22Rv1 (cell line): ENCODE data around the gene C20orf144.

Source experiments
- ZFX ChIP-seq: fragments of 450-650 bp; IDR thresholded peaks from 2 replicates; pipeline ENCODE4 v1.6.1; 2017; ENCODE audit warnings: antibody characterized with exemption, borderline replicate concordance
- TF ChIP-seq, protein P1 (sequence below): fragments of 450-650 bp; IDR thresholded peaks from 2 replicates; pipeline ENCODE4 v1.5.1; 2017; ENCODE audit warnings: mild to moderate bottlenecking

DNA sequence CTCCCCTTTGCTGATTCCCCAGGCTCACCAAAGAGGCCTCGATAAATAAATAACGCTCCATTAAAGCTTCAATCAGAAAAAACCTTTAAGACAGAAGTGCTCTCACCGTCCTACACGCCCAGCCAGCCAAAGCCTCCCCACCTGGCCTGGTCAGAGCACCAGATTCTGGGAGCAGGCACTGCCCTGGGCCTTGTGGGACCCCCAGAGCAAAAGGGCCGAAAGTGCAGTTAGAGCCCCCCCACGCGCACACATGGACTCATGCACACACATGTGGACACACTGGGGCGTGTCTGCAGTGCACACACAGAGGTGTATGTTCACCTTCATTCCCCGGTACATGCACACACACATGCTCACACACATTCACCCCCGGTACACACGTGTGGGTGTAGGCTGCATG, 14.0 kb downstream of the C20orf144 start:
- TF ChIP-seq, protein P1, sequence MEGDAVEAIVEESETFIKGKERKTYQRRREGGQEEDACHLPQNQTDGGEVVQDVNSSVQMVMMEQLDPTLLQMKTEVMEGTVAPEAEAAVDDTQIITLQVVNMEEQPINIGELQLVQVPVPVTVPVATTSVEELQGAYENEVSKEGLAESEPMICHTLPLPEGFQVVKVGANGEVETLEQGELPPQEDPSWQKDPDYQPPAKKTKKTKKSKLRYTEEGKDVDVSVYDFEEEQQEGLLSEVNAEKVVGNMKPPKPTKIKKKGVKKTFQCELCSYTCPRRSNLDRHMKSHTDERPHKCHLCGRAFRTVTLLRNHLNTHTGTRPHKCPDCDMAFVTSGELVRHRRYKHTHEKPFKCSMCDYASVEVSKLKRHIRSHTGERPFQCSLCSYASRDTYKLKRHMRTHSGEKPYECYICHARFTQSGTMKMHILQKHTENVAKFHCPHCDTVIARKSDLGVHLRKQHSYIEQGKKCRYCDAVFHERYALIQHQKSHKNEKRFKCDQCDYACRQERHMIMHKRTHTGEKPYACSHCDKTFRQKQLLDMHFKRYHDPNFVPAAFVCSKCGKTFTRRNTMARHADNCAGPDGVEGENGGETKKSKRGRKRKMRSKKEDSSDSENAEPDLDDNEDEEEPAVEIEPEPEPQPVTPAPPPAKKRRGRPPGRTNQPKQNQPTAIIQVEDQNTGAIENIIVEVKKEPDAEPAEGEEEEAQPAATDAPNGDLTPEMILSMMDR: no peak
- TF ChIP-seq ZFX: no peak
